DMS 273 (cell line): ENCODE measurements around the gene MAN2B2.
"Not testable (repeated sequence)": the region's sequence is repeated elsewhere in the genome, so short reads cannot be mapped to it uniquely, and the experiment has no call there.

Experiments
- DNase-seq: peaks from one replicate; lab custom pipeline; 2025; ENCODE audit not compliant: unreplicated experiment; lab: John Stamatoyannopoulos, UW

Gene MAN2B2

DNA sequence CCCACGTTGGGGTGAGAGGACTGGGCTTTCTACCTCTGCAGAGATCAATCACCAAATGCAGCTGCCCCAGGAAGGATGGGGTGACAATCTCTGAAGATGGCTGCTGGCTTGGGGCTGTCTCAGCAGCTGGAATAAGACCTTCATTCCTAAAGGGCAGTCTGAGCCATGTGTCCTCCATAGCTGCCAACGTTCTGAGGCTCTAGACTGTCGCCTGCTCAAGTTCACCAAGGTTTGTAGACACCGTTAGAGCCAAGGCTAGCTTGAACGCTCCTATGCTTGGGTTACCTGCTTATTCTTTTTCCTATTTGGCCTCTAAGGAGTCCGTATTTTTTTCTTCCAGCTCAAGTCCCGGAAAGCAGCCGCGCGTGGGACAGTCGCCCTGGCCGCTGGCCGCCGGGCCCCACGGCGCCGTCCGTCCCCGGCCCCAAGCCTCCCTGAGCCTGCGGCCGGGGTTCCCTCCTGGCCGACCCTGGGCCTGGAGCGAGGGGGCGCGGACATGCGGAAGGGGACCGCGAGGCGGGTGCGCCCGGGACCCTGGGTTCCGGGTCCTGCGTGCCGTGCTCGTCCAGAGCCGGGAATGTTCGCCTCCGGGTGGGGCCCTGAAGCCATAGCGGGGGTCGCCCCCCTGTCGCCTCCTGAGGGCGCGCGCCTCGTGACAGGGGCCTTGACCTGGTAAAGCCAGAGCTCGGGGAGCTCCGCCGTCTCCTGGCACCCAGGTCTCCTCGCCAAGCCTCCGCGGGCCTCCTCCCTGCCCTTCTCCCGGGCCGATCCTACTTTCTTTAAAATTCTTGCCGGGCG is 88.8 kb downstream of the MAN2B2 start:
- peak; percentile 17 for DNase-seq

DNA sequence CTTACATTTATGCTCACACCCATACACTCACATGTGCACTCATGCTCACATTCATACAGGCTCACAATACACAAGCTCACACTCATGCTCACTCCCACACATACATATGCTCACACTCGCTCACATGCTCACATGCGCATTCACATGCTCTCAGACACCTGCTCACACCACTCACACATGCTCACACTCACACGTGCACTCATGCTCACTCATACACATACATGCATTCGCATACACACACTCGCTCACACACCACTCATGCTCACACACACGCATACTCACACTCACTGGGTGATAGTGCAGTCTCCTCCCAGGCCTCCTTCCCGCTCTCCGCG is 90.3 kb downstream of the MAN2B2 start:
- no peak for DNase-seq

DNA sequence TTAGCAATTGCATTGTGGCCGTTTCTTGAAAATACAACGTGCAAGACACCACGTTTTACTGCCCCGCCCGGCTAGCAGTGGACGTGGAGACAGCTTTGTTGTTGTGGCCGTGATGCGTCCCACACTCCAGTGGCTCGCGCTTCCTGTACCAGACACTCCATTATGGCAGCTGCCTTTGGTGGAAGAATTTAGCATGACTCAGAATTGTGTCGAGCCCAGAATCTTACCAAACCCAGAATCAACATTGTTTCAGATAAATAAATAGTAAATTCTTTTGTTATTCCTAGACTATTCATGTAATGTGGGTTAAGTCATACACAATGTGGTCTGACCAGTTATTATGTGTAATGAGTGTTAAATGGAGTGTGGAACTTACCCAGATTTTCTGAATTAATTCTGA is 93.4 kb downstream of the MAN2B2 start:
- no peak for DNase-seq

DNA sequence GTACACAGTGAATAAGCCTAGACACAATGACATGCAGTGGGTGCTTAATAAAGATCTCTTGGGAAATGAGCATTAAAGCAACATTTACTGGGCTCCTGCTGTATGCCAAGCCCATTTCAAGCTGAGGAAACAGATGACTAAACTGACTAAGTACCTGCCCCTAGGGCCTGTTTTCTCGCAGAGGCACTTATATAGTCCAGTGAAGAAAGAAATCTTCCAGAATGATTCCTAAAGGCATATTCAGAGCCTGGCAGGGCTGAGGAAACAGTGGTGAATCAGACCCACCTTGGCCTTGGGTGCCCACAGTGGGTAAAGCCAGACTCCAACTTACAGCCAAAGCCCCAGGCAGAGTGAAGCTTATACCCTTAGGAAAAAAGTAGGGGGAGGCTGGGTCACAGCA is 96.7 kb downstream of the MAN2B2 start:
- DNase-seq, result no peak

- DNase-seq, result no peak
Observed at GRCh38 chr4:6672131-6672530, 97.1 kb downstream of the MAN2B2 start.

GRCh38 chr4:6672541-6673190 is 97.7 kb downstream of the MAN2B2 start:
- DNase-seq, result not testable (repeated sequence)
